H1 (cell line): ENCODE results near the gene GDPGP1.
"Not testable (repeated sequence)": the region's sequence is repeated elsewhere in the genome, so short reads cannot be mapped to it uniquely, and the experiment has no call there.

Experiments
- GABPA ChIP-seq: IDR thresholded peaks from 2 replicates; pipeline ENCODE4 v1.6.1; 2011; ENCODE audit warnings: mild to moderate bottlenecking, low read length, moderate library complexity, borderline replicate concordance; ENCODE audit not compliant: insufficient read depth
- POLR2A ChIP-seq, 2 experiments: IDR thresholded peaks; 1 replicate in 1 of 2; 2 replicates in 1 of 2; pipeline ENCODE4 v1.6.1; 2011; ENCODE audit warnings: low read depth in 2 of 2, low read length in 2 of 2, mild to moderate bottlenecking in 2 of 2; ENCODE audit errors: control extremely low read depth in 1 of 2
- RBBP5 ChIP-seq: IDR thresholded peaks from 2 replicates; pipeline ENCODE4 v1.7.1; 2012; ENCODE audit warnings: low read depth, mild to moderate bottlenecking, inconsistent platforms, low read length, moderate library complexity, borderline replicate concordance
- SAP30 ChIP-seq: fragments of 300-600 bp; sonication (generic); IDR thresholded peaks from 2 replicates; pipeline ENCODE4 v1.7.1; 2012; ENCODE audit warnings: low read length, moderate library complexity, mild to moderate bottlenecking, inconsistent platforms; ENCODE audit not compliant: insufficient read depth, insufficient replicate concordance
- TAF1 ChIP-seq: IDR thresholded peaks from 2 replicates; pipeline ENCODE4 v1.6.1; 2011; ENCODE audit warnings: mild to moderate bottlenecking, low read depth, low read length
- TF ChIP-seq, protein P1 (sequence below), 3 experiments: IDR thresholded peaks; 1 replicate in 2 of 3; 2 replicates in 1 of 3; pipeline versions ENCODE4 v1.5.1 to v1.6.1; 2011; ENCODE audit warnings: low read length in 3 of 3, mild to moderate bottlenecking in 3 of 3, inconsistent platforms in 2 of 3, low read depth in 1 of 3, moderate library complexity in 1 of 3; ENCODE audit not compliant: insufficient read depth in 1 of 3; ENCODE audit errors: control extremely low read depth in 1 of 3
- TF ChIP-seq, protein P2 (sequence below): IDR thresholded peaks from 2 replicates; pipeline ENCODE4 v1.6.1; 2011; ENCODE audit warnings: low read depth, mild to moderate bottlenecking, low read length; ENCODE audit not compliant: insufficient read depth

DNA sequence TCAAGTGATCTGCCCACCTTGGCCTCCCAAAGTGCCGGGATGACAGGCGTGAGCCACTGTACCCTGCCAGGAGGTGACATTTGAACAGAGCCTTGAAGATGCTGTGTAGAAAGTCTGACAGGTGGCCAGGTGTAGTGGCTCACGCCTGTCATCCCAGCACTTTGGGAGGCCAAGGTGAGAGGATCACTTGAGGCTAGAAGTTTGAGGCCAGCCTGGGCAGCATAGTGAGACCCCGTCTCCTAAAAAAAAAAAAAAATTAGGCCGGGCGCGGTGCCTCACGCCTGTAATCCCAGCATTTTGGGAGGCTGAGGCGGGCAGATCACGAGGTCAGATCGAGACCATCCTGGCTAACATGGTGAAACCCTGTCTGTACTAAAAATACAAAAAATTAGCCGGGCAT lies 44.5 kb downstream of the GDPGP1 start:
- TF ChIP-seq, protein P1, sequence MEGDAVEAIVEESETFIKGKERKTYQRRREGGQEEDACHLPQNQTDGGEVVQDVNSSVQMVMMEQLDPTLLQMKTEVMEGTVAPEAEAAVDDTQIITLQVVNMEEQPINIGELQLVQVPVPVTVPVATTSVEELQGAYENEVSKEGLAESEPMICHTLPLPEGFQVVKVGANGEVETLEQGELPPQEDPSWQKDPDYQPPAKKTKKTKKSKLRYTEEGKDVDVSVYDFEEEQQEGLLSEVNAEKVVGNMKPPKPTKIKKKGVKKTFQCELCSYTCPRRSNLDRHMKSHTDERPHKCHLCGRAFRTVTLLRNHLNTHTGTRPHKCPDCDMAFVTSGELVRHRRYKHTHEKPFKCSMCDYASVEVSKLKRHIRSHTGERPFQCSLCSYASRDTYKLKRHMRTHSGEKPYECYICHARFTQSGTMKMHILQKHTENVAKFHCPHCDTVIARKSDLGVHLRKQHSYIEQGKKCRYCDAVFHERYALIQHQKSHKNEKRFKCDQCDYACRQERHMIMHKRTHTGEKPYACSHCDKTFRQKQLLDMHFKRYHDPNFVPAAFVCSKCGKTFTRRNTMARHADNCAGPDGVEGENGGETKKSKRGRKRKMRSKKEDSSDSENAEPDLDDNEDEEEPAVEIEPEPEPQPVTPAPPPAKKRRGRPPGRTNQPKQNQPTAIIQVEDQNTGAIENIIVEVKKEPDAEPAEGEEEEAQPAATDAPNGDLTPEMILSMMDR (IDR thresholded peaks at IDR 0.05; ENCODE audit: control extremely low read depth in 1 of 3, insufficient read depth in 1 of 3, low read depth in 1 of 3, low read length in 3 of 3): not testable (repeated sequence)
- not testable (repeated sequence) for TF ChIP-seq POLR2A (IDR thresholded peaks at IDR 0.05; ENCODE audit: control extremely low read depth in 1 of 2, low read depth in 2 of 2, low read length in 2 of 2); TAF1; RBBP5; GABPA; SAP30
- TF ChIP-seq, protein P2, sequence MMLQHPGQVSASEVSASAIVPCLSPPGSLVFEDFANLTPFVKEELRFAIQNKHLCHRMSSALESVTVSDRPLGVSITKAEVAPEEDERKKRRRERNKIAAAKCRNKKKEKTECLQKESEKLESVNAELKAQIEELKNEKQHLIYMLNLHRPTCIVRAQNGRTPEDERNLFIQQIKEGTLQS: not testable (repeated sequence)
